Measurements from ENCODE around the gene YBEY.

GRCh38 chr21:46322351-46323226, 36.4 kb downstream of the YBEY start:
- TF ChIP-seq ZIC2 (tag by site-specific recombination; IDR thresholded peaks at IDR 0.05) (no peak), PBX3 (CRISPR knock-in tag; IDR thresholded peaks at IDR 0.05) (no peak), ZBTB26 (tag by site-specific recombination; optimal IDR thresholded peaks at IDR 0.05) (no peak), CTCF (tag by site-specific recombination; IDR thresholded peaks at IDR 0.05) (no peak), KLF1 (tag by site-specific recombination; IDR thresholded peaks at IDR 0.05) (no peak), ZNF37A (tag by site-specific recombination; IDR thresholded peaks at IDR 0.05) (no peak), ZBTB7A (tag by site-specific recombination; IDR thresholded peaks at IDR 0.05; ENCODE audit: low read depth) (no peak), ZNF350 (tag by site-specific recombination; IDR thresholded peaks at IDR 0.05) (no peak), ZNF18 (tag by site-specific recombination; IDR thresholded peaks at IDR 0.05) (no peak), ZNF211 (tag by site-specific recombination; IDR thresholded peaks at IDR 0.05; ENCODE audit: low read depth) (no peak)
